SW 1271 (cell line): Measurements from ENCODE around the gene DLST.

Experiments used
- DNase-seq, 2 experiments: peaks; one replicate each; lab custom pipeline; 2025; lab: John Stamatoyannopoulos, UW

The DLST gene

GRCh38 chr14:74896400-74896799, 14.7 kb downstream of the DLST start:
- no peak for DNase-seq

- DNase-seq: no peak
Observed at GRCh38 chr14:74897642-74898041, 15.9 kb downstream of the DLST start.

- DNase-seq: no peak
Observed at GRCh38 chr14:74898083-74898482, 16.4 kb downstream of the DLST start.

- no peak for DNase-seq
Observed at GRCh38 chr14:74898694-74899093, 17.0 kb downstream of the DLST start.

GRCh38 chr14:74902941-74903705, 21.4 kb downstream of the DLST start:
- DNase-seq: no peak

- no peak for DNase-seq
Observed at GRCh38 chr14:74904635-74905503, 23.2 kb downstream of the DLST start.

- peak in 1 of 2 experiments; percentile 26 for DNase-seq
Observed at GRCh38 chr14:74905595-74906142, 24.0 kb downstream of the DLST start.

- no peak for DNase-seq
Observed at GRCh38 chr14:74906925-74907521, 25.3 kb downstream of the DLST start.

GRCh38 chr14:74907744-74908143, 26.0 kb downstream of the DLST start:
- no peak for DNase-seq

GRCh38 chr14:74908861-74909341, 27.2 kb downstream of the DLST start:
- no peak for DNase-seq

- no peak for DNase-seq
Observed at GRCh38 chr14:74909501-74909900, 27.8 kb downstream of the DLST start.

GRCh38 chr14:74909911-74910310, 28.2 kb downstream of the DLST start:
- no peak for DNase-seq

- no peak for DNase-seq
Observed at GRCh38 chr14:74910556-74910955, 28.8 kb downstream of the DLST start.

GRCh38 chr14:74911221-74911620, 29.5 kb downstream of the DLST start:
- no peak for DNase-seq

- no peak for DNase-seq
Observed at GRCh38 chr14:74911704-74912103, 30.0 kb downstream of the DLST start.

- no peak for DNase-seq
Observed at GRCh38 chr14:74912111-74912510, 30.4 kb downstream of the DLST start.

- no peak for DNase-seq
Observed at GRCh38 chr14:74912801-74913200, 31.1 kb downstream of the DLST start.

- no peak for DNase-seq
Observed at GRCh38 chr14:74913393-74913910, 31.7 kb downstream of the DLST start.

- peak; percentile 36 to 47 for DNase-seq
Observed at GRCh38 chr14:74913986-74914573, 32.4 kb downstream of the DLST start.

- DNase-seq: no peak
Observed at GRCh38 chr14:74915426-74915825, 33.7 kb downstream of the DLST start.

GRCh38 chr14:74915826-74916225, 34.1 kb downstream of the DLST start:
- no peak for DNase-seq

- DNase-seq: no peak
Observed at GRCh38 chr14:74917178-74917543, 35.4 kb downstream of the DLST start.
